H9 (cell line): ENCODE results near the gene AADAT. TPM values are rescaled to one million over a fixed set of nuclear protein-coding genes. Genes with fewer than 3 reads are reported as not detected.

Experiments
- DNase-seq: peaks from one replicate; pipeline ENCODE4 v3.0.0-alpha.2; 2017
- H2AFZ ChIP-seq: one replicate; pipeline ENCODE4 v1.6.1; 2013; ENCODE audit warnings: mild to moderate bottlenecking, low read length, control low read depth, moderate library complexity
- H2AK5ac ChIP-seq: 2 replicates; pipeline ENCODE4 v1.6.1; 2013; ENCODE audit warnings: low read length, control low read depth, mixed read lengths; ENCODE audit not compliant: insufficient read length
- H2BK120ac ChIP-seq: one replicate; pipeline ENCODE4 v1.6.1; 2013; ENCODE audit warnings: low read depth, mild to moderate bottlenecking, low read length, control low read depth, inconsistent platforms; ENCODE audit not compliant: poor library complexity, severe bottlenecking
- H2BK12ac ChIP-seq: 2 replicates; pipeline ENCODE4 v1.6.1; 2013; ENCODE audit warnings: low read length, control low read depth, mixed read lengths, low read depth; ENCODE audit not compliant: insufficient read length
- H2BK15ac ChIP-seq: 2 replicates; pipeline ENCODE4 v1.6.1; 2013; ENCODE audit warnings: low read depth, low read length, control low read depth
- H2BK20ac ChIP-seq: one replicate; pipeline ENCODE4 v1.6.1; 2013; ENCODE audit warnings: low read depth, mild to moderate bottlenecking, low read length, control low read depth, inconsistent platforms; ENCODE audit not compliant: poor library complexity, severe bottlenecking
- H2BK5ac ChIP-seq: 2 replicates; pipeline ENCODE4 v1.6.1; 2013; ENCODE audit warnings: low read length, control low read depth, mixed read lengths; ENCODE audit not compliant: insufficient read length
- H3K14ac ChIP-seq: 2 replicates; pipeline ENCODE4 v1.6.1; 2013; ENCODE audit warnings: low read length, control low read depth; ENCODE audit not compliant: insufficient read depth
- H3K18ac ChIP-seq: 2 replicates; pipeline ENCODE4 v1.6.1; 2013; ENCODE audit warnings: low read depth, mild to moderate bottlenecking, mixed read lengths, low read length, control low read depth; ENCODE audit not compliant: insufficient read length
- H3K23ac ChIP-seq: 2 replicates; pipeline ENCODE4 v1.6.1; 2013; ENCODE audit warnings: low read length, control low read depth, mixed read lengths, low read depth; ENCODE audit not compliant: insufficient read length
- H3K23me2 ChIP-seq: 2 replicates; pipeline ENCODE4 v1.6.1; 2013; ENCODE audit warnings: low read depth, mild to moderate bottlenecking, mixed read lengths, low read length, control low read depth; ENCODE audit not compliant: insufficient read length, poor library complexity, severe bottlenecking
- H3K27ac ChIP-seq: 2 replicates; pipeline ENCODE4 v1.5.1; 2013; ENCODE audit warnings: low read length, control low read depth, mixed read lengths, low read depth; ENCODE audit not compliant: insufficient read length
- H3K27me3 ChIP-seq: 2 replicates; pipeline ENCODE4 v1.6.1; 2013; ENCODE audit warnings: low read length, control low read depth, inconsistent platforms; ENCODE audit not compliant: insufficient read depth
- H3K4ac ChIP-seq: 2 replicates; pipeline ENCODE4 v1.6.1; 2013; ENCODE audit warnings: low read depth, mild to moderate bottlenecking, control low read depth, inconsistent platforms, low read length, moderate library complexity
- H3K4me1 ChIP-seq: 2 replicates; pipeline ENCODE4 v1.6.1; 2013; ENCODE audit warnings: low read length, control low read depth, inconsistent platforms; ENCODE audit not compliant: insufficient read depth
- H3K4me2 ChIP-seq: 2 replicates; pipeline ENCODE4 v1.6.1; 2013; ENCODE audit warnings: low read length, control low read depth, mixed read lengths; ENCODE audit not compliant: insufficient read length, insufficient read depth
- H3K56ac ChIP-seq: 2 replicates; pipeline ENCODE4 v1.6.1; 2013; ENCODE audit warnings: low read depth, mild to moderate bottlenecking, mixed read lengths, low read length, control low read depth; ENCODE audit not compliant: insufficient read length
- H3K79me1 ChIP-seq: 2 replicates; pipeline ENCODE4 v1.6.1; 2013; ENCODE audit warnings: low read depth, mild to moderate bottlenecking, moderate library complexity, low read length, control low read depth, inconsistent platforms; ENCODE audit not compliant: insufficient read depth, poor library complexity, severe bottlenecking
- H3K79me2 ChIP-seq: 2 replicates; pipeline ENCODE4 v1.6.1; 2013; ENCODE audit warnings: low read length, control low read depth, inconsistent platforms; ENCODE audit not compliant: insufficient read depth
- H3K9ac ChIP-seq: 2 replicates; pipeline ENCODE4 v1.6.1; 2013; ENCODE audit warnings: low read length, control low read depth, mixed read lengths; ENCODE audit not compliant: insufficient read length; ENCODE audit errors: extremely low read depth
- H3K9me3 ChIP-seq: one replicate; pipeline ENCODE4 v1.6.1; 2013; ENCODE audit warnings: low read depth, low read length, inconsistent platforms; ENCODE audit not compliant: control insufficient read depth
- H3T11ph ChIP-seq: one replicate; pipeline ENCODE4 v1.6.1; 2013; ENCODE audit warnings: mild to moderate bottlenecking, low read length, control low read depth, inconsistent platforms
- H4K20me1 ChIP-seq: one replicate; pipeline ENCODE4 v1.6.1; 2013; ENCODE audit not compliant: control insufficient read depth, insufficient read length, insufficient read depth
- H4K5ac ChIP-seq: 2 replicates; pipeline ENCODE4 v1.6.1; 2013; ENCODE audit warnings: low read depth, mild to moderate bottlenecking, mixed read lengths, low read length, control low read depth; ENCODE audit not compliant: insufficient read length
- H4K8ac ChIP-seq: replicated peaks from 2 replicates; pipeline ENCODE4 v1.6.1; 2013; ENCODE audit warnings: low read length, control low read depth, mixed read lengths, low read depth; ENCODE audit not compliant: insufficient read length
- H4K91ac ChIP-seq: 2 replicates; pipeline ENCODE4 v1.6.1; 2013; ENCODE audit warnings: low read depth, mild to moderate bottlenecking, moderate library complexity, mixed read lengths, low read length, control low read depth; ENCODE audit not compliant: insufficient read length
- H3K27ac Mint-ChIP-seq, 3 experiments: 2 replicates in 2 of 3; 3 replicates in 1 of 3; pipeline ENCODE4 v1.8.0; 2020 to 2021; ENCODE audit warnings: mixed read lengths in 3 of 3, mild to moderate bottlenecking in 1 of 3, moderate library complexity in 1 of 3
- H3K27me3 Mint-ChIP-seq: 2 replicates; pipeline ENCODE4 v1.8.0; 2021; ENCODE audit warnings: low read depth, mild to moderate bottlenecking, moderate library complexity, mixed read lengths
- H3K36me3 Mint-ChIP-seq, 3 experiments: 2 replicates in 2 of 3; 3 replicates in 1 of 3; pipeline ENCODE4 v1.8.0; 2020 to 2021; ENCODE audit warnings: low read depth in 3 of 3, mixed read lengths in 3 of 3; ENCODE audit not compliant: insufficient read depth in 1 of 3
- H3K4me1 Mint-ChIP-seq, 2 experiments: 2 replicates each; pipeline ENCODE4 v1.8.0; 2020; ENCODE audit warnings: mixed read lengths in 2 of 2
- H3K4me3 Mint-ChIP-seq, 2 experiments: 2 replicates in 1 of 2; 3 replicates in 1 of 2; pipeline ENCODE4 v1.8.0; 2020 to 2021; ENCODE audit warnings: mild to moderate bottlenecking in 2 of 2, mixed read lengths in 2 of 2, moderate library complexity in 1 of 2
- H3K9me3 Mint-ChIP-seq, 2 experiments: 2 replicates in 1 of 2; 3 replicates in 1 of 2; pipeline ENCODE4 v1.8.0; 2020; ENCODE audit warnings: mild to moderate bottlenecking in 2 of 2, mixed read lengths in 2 of 2, moderate library complexity in 1 of 2
- CTCF ChIP-seq: fragments of 200-600 bp; sonication (generic); conservative IDR thresholded peaks from 3 replicates; pipeline ENCODE4 v1.8.0; 2021; ENCODE audit warnings: antibody characterized with exemption, mild to moderate bottlenecking
- WGBS: extraction: QIAGEN DNeasy Blood & Tissue Kit; methylation state at CpG from one replicate; pipeline ENCODE4 v1.1.7; 2013; ENCODE audit warnings: missing lambda C conversion rate, low lambda C conversion rate, mixed read lengths; ENCODE audit not compliant: insufficient read length; ENCODE audit errors: extremely low coverage; 5-methylcytosine and 5-hydroxymethylcytosine counted together
- total RNA-seq: library from RNA; stranded (reverse); gene quantifications from 2 replicates; pipeline ENCODE4 v1.2.1, GENCODE V29; 2021

AADAT gene
- total RNA-seq, 1 experiment from 2014 or later: 14.1 TPM

GRCh38 chr4:170091069-170091696 is 1.4 kb upstream of the AADAT start:
- H3K79me1 ChIP-seq: no peaks in the 10 kb centered on the region
- no peak for TF ChIP-seq CTCF
- peak overlapping the region; percentile 76 for H3K4me2 ChIP-seq
- peak; percentile 66 for DNase-seq
- H2BK20ac ChIP-seq: no peak overlapping the region
- H3K4me3 Mint-ChIP-seq: no peak overlapping the region
- no peak overlapping the region for H4K5ac ChIP-seq
- no peaks in the 10 kb centered on the region for H3K9me3 ChIP-seq
- no peak overlapping the region for H3T11ph ChIP-seq
- no peaks in the 10 kb centered on the region; a peak in 1 of 5 replicates for H3K9me3 Mint-ChIP-seq
- no peak overlapping the region for H2BK120ac ChIP-seq
- no peak overlapping the region for H2AK5ac ChIP-seq
- H4K91ac ChIP-seq: no peak overlapping the region
- no peak overlapping the region for H3K23ac ChIP-seq
- H2AFZ ChIP-seq: no peak overlapping the region
- no peak overlapping the region for H3K27ac ChIP-seq
- H2BK12ac ChIP-seq: no peak overlapping the region
- no peaks in the 10 kb centered on the region for H3K4me1 ChIP-seq
- no peak overlapping the region for H3K56ac ChIP-seq
- no peaks in the 10 kb centered on the region for H4K20me1 ChIP-seq
- H3K14ac ChIP-seq: no peak overlapping the region
- H2BK15ac ChIP-seq: no peak overlapping the region
- H3K23me2 ChIP-seq: peaks cover 9% of the 10 kb centered on the region
- no peak overlapping the region for H4K8ac ChIP-seq
- no peak overlapping the region for H3K9ac ChIP-seq
- H3K79me2 ChIP-seq: no peaks in the 10 kb centered on the region
- H2BK5ac ChIP-seq: no peak overlapping the region
- peaks cover 10% of the 10 kb centered on the region for H3K27me3 Mint-ChIP-seq
- no CpG with 5 or more reads among the region's 47 CpGs for WGBS
- H3K4me1 Mint-ChIP-seq: peaks cover 26% of the 10 kb centered on the region in 2 experiments
- no peak overlapping the region for H3K27ac Mint-ChIP-seq
- peaks cover 3 to 20% (median 19%) of the 10 kb centered on the region in 3 experiments; a peak in 6 of 7 replicates for H3K36me3 Mint-ChIP-seq
- no peak overlapping the region for H3K18ac ChIP-seq
- no peaks in the 10 kb centered on the region for H3K27me3 ChIP-seq
- no peak overlapping the region for H3K4ac ChIP-seq
